Urinary bladder (tissue), 4 donors: ENCODE data around the gene BLTP3A. TPM values are rescaled to one million over a fixed set of nuclear protein-coding genes. Genes with fewer than 3 reads are reported as not detected.

Experiments
- DNase-seq: peaks from one replicate; pipeline ENCODE4 v3.0.0-alpha.2; 2015; ENCODE audit errors: extremely low spot score
- H3K27ac ChIP-seq: one replicate; pipeline ENCODE4 v1.5.1; 2013; ENCODE audit warnings: low read depth, mild to moderate bottlenecking, moderate library complexity
- H3K36me3 ChIP-seq: one replicate; pipeline ENCODE4 v1.6.1; 2013; ENCODE audit warnings: mild to moderate bottlenecking, moderate library complexity; ENCODE audit not compliant: insufficient read depth
- H3K4me1 ChIP-seq: one replicate; pipeline ENCODE4 v1.6.1; 2013; ENCODE audit warnings: mild to moderate bottlenecking, moderate library complexity; ENCODE audit not compliant: insufficient read depth
- H3K4me3 ChIP-seq: one replicate; pipeline ENCODE4 v1.5.1; 2013; ENCODE audit warnings: low read depth, low read length
- WGBS: extraction: QIAGEN DNeasy Blood & Tissue Kit; methylation state at CpG from one replicate; pipeline ENCODE4 v1.1.7; 2013; 5-methylcytosine and 5-hydroxymethylcytosine counted together
- polyA plus RNA-seq: library from polyadenylated mRNA; stranded (reverse); fragments of 200-250 nt; gene quantifications from one replicate; pipeline ENCODE4 v1.2.3, GENCODE V29; 2013
- small RNA-seq: library from RNA; depleted of rRNA; stranded (forward); fragments of <200 nt; gene quantifications from one replicate; pipeline ENCODE3, GENCODE V24; 2014
- total RNA-seq: library from RNA; depleted of rRNA; stranded (reverse); fragments of >200 nt; gene quantifications from one replicate; pipeline ENCODE4 v1.2.3, GENCODE V29; 2014
- donor health status: healthy with polysubstance abuse.
- donor health status: healthy.

BLTP3A gene
- total and polyA plus RNA-seq, 2 donors: 4.5 to 10.5 TPM

- DNase-seq: no peak
- Histone ChIP-seq H3K4me1 (no peaks in the 10 kb centered on the region), H3K27ac (no peak overlapping the region), H3K36me3 (peaks cover 2% of the 10 kb centered on the region), H3K4me3 (no peak overlapping the region)
- WGBS: 96% methylated on average over 2 of the region's 2 CpGs
Observed at GRCh38 chr6:34829137-34829536, 37.3 kb downstream of the BLTP3A start.

GRCh38 chr6:34832942-34833341 is 41.1 kb downstream of the BLTP3A start:
- Histone ChIP-seq H3K4me1 (no peaks in the 10 kb centered on the region), H3K36me3 (peaks cover 2% of the 10 kb centered on the region), H3K4me3 (no peak overlapping the region), H3K27ac (no peak overlapping the region)
- DNase-seq: no peak
- 91% methylated on average over 1 of the region's 1 CpG for whole genome bisulfite sequencing

- 88% methylated on average over 4 of the region's 4 CpGs for WGBS
- no peak for DNase-seq
- H3K36me3 ChIP-seq: peaks cover 2% of the 10 kb centered on the region
Observed at GRCh38 chr6:34834789-34835518, 43.1 kb downstream of the BLTP3A start.

GRCh38 chr6:34836008-34836407 is 44.1 kb downstream of the BLTP3A start:
- no peak for DNase-seq
- Histone ChIP-seq H3K4me3 (no peak overlapping the region), H3K4me1 (no peaks in the 10 kb centered on the region), H3K36me3 (peaks cover 2% of the 10 kb centered on the region), H3K27ac (no peak overlapping the region)
- WGBS: 95% methylated on average over 4 of the region's 4 CpGs

More at GRCh38 chr6:34834789-34835518, 43.1 kb downstream of the BLTP3A start:
- H3K4me3 ChIP-seq: no peak overlapping the region
- no peak overlapping the region for H3K27ac ChIP-seq
- H3K4me1 ChIP-seq: no peaks in the 10 kb centered on the region

- no peak for DNase-seq
- Histone ChIP-seq H3K4me1 (no peaks in the 10 kb centered on the region), H3K36me3 (peaks cover 2% of the 10 kb centered on the region), H3K27ac (no peak overlapping the region), H3K4me3 (no peak overlapping the region)
- WGBS: 66% methylated on average over 2 of the region's 2 CpGs
Observed at GRCh38 chr6:34836451-34836850, 44.6 kb downstream of the BLTP3A start.

GRCh38 chr6:34837528-34837927 is 45.6 kb downstream of the BLTP3A start:
- no peak for DNase-seq
- no peak overlapping the region for H3K27ac ChIP-seq
- peaks cover 2% of the 10 kb centered on the region for H3K36me3 ChIP-seq

GRCh38 chr6:34839666-34840352 is 47.9 kb downstream of the BLTP3A start:
- DNase-seq: no peak
- Histone ChIP-seq H3K4me1 (no peaks in the 10 kb centered on the region), H3K4me3 (no peak overlapping the region), H3K36me3 (no peaks in the 10 kb centered on the region), H3K27ac (no peak overlapping the region)
- WGBS: 96% methylated on average over 15 of the region's 15 CpGs

More at GRCh38 chr6:34837528-34837927, 45.6 kb downstream of the BLTP3A start:
- H3K4me3 ChIP-seq: no peak overlapping the region
- H3K4me1 ChIP-seq: no peaks in the 10 kb centered on the region

Small RNA genes within 50 kb of the gene (small RNA-seq; reads per million reads assigned to genes)
- gene RF00019: not detected

Other genes with a start within 250 kb of the BLTP3A start
- gene SPDEF, start 235.8 kb upstream of the BLTP3A start, total RNA-seq: 0.16 TPM
- gene SPDEF, start 235.8 kb upstream of the BLTP3A start, polyA plus RNA-seq: 0.16 TPM
- 38.1 TPM for gene ILRUN, start 95.3 kb upstream of the BLTP3A start, total RNA-seq
- 76.0 TPM for gene ILRUN, start 95.3 kb upstream of the BLTP3A start, polyA plus RNA-seq
- 27.7 TPM for gene SNRPC, start 34.6 kb upstream of the BLTP3A start, total RNA-seq
- gene SNRPC, start 34.6 kb upstream of the BLTP3A start, polyA plus RNA-seq: 118 TPM
- gene TAF11, start 96.0 kb downstream of the BLTP3A start, total RNA-seq: 24.2 TPM
- gene TAF11, start 96.0 kb downstream of the BLTP3A start, polyA plus RNA-seq: 36.4 TPM
- gene ANKS1A, start 97.2 kb downstream of the BLTP3A start, total RNA-seq: 21.9 TPM
- 38.0 TPM for gene ANKS1A, start 97.2 kb downstream of the BLTP3A start, polyA plus RNA-seq